SW480 (cell line): ENCODE data around the gene TMEM164.
"Not testable (repeated sequence)": the region's sequence is repeated elsewhere in the genome, so short reads cannot be mapped to it uniquely, and the experiment has no call there.

Source experiments
- DNase-seq: peaks from one replicate; pipeline ENCODE4 v3.0.0-alpha.2; 2016; ENCODE audit warnings: low spot score

Gene TMEM164

DNA sequence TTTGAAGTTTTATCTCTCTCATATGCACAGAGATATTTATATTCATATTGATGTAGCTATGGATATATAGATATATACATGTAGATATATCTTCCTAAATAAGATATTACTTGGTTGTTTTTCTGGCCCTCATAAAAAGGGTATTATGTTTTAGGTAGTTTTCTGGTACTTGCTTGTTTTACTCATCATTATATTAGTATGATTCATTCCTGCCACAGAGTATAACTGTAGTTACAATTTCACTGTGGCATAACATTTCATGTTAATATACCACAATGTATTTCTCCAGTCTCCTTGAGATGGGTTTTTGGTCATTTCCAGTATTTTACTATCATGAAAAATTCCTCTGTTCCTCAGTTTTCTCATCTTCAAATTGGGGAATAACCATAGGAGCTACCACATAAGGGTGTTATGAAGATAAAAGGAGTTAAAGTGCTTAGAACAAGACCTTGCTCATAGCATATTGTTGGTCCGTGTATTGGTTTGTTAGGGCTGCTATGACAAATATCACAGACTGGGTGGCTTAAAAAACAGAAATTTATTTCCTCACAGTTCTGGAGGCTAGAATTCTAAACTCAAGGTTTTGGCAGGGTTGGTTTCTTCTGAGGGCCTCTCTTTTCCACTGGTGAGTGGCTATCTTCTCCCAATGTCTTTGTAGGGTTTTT, 129.7 kb downstream of the TMEM164 start:
- DNase-seq = no peak

DNA sequence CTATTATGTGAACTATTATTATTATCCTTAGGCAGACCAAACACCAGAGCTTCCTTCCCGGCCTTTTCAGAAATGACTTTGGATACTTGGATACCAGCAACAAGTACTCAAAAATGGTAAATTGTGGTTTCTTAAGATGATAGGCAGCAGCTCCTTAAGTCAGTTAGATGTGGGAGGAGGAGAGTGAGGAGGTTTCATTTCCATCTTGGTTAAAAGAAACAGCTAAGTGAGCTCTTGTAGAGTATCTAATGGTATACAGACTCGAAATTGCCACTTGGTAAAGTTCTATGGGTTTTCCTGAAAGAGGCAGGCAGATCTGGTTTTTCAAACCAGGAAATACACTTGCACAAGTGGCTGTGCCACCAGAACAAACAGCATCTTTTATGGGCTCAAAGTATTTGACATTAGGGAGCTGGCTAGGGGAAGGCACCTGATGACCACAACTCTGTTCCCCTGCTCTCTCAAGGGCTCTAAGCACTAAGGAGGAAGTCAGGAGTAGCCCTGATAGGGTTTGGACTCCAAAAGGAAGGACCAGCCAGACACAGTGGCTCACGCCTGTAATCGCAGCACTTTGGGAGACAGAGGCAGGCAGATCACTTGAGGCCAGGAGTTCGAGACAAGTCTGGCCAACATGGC, 130.9 kb downstream of the TMEM164 start:
- no peak for DNase-seq

DNA sequence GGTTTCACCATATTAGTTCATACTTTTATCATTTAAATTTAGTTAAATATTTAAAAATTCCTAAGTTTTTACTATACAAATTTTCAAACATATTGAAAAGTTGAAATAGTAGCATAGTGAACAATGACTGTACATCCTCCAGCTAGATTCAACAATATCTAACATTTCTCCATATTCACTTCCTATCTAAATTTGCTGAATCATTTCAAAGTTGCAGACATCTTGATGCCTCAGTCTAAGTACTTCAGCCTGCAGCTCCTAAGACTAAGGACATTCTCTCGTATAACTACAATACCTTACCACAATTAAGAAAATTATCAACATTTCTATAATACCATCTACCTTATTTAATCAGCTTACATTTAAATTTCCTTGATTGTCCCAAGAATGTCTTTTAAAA, 132.7 kb downstream of the TMEM164 start:
- no peak for DNase-seq

DNA sequence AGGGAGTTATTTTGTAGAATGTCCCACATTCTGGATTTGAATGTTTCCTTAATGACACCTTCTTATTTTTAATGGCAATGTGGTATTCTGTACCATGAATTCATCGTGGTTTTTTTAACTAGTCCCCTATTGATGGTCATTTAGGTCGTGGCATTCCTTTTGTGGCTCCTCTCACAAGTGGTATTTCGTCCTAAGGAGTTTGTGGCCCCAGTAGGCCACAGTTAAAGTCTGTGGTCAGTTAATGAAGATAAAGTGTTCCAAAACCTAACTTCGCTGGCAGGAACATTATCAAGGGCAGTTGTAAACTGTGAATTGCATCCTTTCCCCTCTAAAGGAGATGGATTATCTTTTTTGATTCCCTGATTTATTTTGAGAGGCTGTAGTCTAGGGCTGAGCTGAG, 133.2 kb downstream of the TMEM164 start:
- no peak for DNase-seq

DNA sequence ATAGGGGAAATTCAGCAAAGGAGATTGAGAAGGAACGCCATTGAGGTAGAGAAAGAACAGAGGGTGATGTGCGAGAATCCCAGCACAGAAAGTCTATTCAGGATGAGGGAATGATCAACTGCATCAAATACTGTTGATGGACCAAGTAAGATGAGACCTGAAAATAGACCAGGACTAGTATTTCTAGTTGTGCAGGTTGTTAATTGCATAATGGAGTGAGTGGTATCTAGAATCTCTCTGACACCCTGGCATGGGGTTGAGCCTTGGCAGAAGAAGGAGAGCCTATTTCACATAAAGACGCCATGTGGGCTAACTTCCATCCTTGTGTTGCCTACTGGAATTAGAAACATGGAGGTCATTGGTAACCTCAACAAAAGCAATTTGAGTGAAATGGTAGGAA, 135.6 kb downstream of the TMEM164 start:
- DNase-seq = no peak

DNA sequence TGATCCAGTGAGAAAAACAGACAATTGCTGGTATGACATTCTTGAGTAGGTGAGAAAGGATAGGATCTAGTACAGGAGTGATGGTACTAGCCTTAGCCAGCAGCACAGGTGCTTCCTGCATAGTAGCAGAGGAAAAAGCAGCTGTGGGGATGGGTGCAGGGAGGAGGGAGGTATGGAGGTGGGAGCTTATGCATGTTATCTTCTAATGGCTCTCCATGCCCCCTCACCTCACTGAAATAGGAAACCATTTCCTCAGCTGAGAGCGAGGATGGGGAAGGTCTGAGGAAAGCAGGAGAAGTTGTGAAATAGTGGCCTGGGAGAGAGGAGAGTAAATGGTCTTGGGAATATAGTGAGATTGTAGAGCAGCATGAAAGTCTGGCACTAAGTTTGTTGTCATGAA, 136.3 kb downstream of the TMEM164 start:
- DNase-seq = no peak

DNA sequence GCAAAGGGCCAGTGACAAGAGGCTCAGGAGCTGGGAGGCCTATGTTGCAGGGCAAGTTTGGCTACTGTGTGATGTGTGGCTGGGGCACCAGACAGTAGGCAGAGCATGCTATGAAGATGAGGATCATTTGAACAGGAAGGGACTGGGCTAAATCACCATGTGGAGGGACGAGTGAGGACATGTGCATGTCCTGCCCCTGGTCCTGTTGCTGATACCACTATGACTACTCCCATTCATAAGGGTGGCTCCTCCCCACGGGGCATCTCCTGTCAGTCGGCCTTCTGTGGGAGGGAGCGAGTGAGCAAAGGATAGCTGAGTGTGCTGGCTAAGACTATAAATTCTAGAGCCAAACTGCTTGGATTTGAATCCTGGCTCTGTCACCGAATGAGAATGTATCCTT, 139.2 kb downstream of the TMEM164 start:
- no peak for DNase-seq

DNA sequence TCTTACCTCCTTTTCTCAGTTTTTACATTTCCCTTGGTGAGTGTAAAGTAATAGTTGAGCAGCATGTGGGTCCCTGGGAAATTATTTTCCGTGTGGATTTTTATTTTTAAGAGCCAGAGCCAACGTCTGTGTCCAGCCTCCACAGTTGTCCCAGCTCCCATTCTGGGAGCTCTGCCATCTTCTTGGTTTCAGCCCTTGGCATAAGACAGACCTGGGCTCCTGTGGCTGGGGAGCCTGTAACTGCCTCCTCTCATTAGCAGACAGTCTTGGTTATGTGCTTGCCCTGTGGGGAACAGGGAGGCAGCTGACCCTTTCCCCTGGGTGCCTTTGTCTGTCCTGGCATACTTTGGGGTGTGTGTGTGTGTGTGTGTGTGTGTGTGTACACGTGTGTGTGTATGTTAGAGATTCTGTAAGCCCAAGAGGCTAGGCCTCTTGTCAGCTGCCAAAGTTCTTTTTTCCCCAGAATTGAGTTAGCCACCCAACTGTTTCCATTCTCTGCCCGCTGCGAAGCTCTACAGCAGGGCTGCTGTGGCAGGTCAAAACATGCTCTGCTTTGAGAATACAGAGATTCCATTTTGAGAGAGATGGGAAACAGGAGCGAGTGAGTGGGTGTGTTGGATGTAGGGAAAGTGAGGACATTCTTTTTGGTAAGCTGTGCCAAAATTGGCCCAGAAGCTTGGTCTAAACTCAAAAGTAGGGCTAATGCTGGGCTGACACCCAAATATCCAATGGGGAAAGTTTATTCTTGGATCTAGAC, 140.7 kb downstream of the TMEM164 start:
- DNase-seq = no peak

DNA sequence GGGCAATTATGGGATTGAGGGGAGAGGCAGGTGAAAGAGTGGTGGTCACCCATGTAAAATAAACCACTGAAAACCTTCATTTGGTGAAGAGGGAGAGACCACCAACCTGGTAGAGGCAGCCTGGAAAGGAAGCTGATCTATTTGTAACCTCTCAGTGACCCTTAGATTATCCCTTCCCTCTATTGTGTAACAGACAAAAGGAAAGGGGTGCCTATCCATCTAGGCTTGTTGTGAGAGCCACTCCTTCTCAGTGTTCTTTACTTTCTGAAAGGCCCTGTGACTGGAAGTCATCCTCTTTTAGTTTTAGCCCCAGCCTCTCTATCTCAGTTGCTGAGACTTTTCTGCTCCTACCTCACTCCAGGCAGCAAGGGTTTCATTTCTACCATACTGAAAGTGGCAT, 142.4 kb downstream of the TMEM164 start:
- DNase-seq = no peak

DNA sequence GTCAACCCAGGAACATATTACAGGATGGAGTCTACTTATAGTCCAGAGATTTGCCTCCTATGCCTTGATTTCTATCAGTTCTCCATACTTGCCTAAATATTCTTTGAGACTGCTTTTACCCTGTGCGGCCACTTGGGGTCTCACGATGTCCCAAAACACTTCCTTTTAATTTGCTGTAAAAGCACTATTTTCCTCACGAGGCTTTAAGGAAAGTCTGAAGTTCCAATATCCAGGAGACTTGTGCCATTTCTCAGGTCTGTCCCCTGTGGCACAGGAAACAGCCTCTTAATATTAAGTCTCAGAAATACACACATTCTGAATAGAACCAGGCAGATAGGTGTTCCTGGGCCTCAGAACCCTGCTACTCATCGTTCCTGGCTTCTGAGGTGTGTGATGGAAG, 142.9 kb downstream of the TMEM164 start:
- peak; percentile 15 for DNase-seq

DNA sequence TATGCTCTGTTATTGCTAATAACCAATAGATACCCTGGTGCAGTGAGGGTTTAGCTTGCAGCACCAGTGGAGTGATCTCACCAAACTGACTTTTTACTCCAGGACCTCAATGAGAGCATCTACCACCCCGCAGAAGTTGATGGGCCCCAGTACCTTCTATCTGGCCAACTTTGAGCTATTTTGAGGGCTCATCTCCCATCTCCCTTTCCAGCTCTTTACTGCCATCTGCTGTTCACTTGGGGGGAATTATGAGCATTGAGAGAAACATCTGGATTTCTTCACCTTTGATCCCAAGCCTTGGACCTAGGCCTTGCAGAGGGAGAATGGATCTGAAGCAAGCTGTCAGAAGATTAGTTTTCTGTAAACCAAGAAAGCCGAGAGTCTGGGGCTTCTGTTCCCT, 143.6 kb downstream of the TMEM164 start:
- DNase-seq = peak; percentile 14

DNA sequence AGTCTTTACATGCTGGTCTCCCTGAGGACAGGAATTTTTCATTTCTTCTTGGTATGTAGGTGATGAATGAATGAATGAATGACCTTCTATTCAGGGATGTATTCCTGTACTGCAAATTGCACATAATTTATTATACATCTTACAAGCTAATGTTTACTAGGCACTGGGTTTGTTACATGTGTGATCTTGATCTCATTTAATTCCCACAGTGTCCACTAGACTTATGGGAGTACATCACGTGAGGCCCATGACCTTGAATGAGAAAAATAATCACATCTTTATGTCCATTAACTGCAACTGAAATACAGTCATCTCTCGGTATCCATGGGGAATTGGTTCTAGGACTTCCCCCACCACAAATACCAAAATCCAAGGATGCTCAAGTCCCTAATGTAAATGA, 150.3 kb downstream of the TMEM164 start:
- no peak for DNase-seq

DNA sequence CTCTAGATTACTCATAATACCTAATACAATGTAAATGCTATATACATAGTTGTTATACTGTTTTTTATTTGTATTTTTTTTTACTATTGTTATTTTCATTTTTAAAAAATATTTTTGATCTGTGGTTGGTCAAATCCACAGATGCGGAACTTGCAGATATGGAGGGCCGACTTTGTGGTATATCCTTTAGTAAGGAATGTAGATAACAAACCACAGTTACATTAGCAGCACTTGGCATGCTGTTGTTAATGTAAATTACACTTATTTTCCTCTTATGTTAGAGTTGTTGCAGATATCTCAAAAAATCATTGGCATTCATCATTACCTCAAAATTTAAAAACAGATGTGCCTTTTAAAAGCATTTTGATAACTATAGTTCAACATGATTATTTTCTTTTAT, 151.0 kb downstream of the TMEM164 start:
- no peak for DNase-seq

DNA sequence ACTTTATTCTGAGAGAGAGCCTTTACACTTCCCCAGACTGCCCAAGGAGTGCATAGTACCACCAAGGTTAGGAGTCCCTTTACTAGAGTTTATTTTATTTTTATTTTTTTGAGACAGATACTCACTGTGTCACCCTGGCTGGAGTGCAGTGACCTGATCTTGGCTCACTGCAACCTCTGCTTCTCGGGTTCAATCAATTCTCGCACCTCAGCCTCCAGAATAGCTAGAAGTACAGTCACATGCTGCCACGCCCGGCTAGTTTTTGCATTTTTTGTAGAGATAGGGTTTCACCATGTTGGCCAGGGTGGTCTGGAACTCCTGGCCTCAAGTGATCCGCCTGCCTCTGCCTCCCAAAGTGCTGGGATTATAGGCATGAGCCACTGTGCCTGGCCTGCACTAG, 151.4 kb downstream of the TMEM164 start:
- DNase-seq = not testable (repeated sequence)

DNA sequence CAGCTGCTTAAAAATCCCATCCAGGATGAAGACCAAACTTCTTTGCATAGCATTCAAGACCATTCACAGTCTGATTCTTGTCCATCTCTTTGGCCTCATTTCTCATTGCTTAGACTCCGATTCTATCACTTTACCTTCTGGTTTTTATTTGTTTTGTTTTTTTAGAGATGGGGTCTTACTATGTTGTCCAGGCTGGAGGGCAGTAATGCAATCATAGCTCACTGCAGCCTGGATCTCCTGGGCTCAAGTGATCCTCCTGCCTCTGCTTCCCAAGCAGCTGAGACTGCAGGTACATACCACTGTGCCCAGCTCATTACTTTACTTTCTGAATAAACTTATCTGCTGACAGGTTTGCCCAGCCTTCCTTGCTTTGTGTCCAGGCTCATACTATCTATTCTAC, 152.8 kb downstream of the TMEM164 start:
- no peak for DNase-seq

DNA sequence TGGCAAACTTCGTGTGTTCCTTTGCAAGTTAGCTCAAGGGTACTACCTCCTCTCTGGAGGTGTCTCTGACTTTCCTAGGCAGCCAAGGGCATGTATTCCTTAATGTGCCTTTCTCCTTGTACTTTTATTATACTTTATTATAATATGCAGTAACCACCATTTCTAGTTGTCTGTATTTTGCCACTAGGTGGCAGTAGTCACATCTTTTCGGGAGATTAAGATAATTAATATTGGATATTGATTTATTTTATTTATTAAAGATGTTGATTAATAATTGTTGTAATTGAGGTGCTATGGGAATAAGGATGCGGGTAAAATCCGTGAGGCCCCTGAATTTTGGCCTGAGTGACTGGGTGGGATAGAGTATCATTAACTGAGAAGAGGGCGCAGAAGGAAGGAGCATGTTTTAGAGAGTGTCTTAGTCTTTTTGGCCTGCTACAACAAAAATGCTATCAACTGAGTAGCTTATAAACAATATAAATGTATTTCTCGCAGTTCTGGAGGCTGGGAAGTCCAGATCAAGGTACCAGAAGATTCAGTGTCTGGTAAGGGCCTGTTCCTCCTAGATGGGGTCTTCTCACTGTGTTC, 153.3 kb downstream of the TMEM164 start:
- peak; percentile 20 for DNase-seq

DNA sequence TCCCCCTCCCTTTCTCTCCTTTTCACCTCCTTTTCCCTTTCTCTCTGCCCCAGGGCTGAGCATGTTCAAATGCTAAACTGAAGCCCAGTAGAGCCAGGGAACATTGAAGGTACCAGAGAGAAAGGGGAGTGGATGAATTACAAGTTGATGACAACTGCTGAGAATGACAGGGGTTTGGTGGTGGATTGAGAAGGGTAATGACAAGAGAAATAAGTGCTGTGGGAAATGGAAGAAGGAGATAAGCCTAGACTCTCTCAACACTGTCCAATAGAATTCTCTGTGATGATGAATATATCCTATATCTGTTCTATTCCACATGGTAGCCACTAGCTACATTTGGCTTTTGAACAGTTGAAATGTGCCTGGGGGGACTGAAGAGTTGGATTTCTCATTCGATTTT, 154.5 kb downstream of the TMEM164 start:
- DNase-seq = no peak

DNA sequence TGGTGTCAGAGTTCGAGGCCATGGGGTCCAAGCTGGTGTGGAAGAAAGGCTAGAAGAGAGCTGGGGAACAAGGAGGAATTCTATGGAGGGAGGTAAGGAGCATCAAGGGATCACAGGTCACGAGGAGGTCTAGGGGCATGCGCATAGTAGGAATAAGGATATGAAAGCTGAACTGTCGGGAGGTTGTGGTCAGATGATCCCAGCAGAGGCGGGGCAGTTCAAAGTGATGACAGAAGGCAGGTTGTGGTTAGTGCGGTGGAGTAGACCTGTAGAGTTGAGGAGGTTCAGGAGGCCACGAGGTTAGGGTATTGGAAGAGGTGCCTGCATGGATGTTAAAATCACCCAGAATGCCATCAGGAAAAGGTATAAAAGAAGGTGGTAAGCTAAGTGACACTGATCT, 156.3 kb downstream of the TMEM164 start:
- DNase-seq = peak; percentile 59

DNA sequence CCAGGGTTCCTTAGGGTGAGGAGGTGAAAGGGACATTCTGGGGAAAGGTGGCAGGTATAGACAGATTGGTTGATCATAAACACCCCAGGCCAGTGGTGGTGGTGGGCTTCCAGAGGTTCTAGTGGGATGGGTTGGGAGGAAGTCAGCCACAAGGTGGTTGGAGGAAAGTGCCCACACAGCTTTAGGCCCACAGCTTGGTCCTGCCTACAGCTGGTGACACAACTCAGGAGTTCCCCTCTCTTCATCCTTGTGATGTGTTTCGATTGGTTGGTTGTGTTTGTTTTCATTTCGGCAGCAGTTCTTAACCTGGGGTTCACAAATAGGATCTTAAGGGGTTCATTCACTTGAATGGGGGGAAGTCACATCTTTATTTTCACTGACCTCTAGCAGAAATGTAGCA, 157.0 kb downstream of the TMEM164 start:
- DNase-seq = no peak

DNA sequence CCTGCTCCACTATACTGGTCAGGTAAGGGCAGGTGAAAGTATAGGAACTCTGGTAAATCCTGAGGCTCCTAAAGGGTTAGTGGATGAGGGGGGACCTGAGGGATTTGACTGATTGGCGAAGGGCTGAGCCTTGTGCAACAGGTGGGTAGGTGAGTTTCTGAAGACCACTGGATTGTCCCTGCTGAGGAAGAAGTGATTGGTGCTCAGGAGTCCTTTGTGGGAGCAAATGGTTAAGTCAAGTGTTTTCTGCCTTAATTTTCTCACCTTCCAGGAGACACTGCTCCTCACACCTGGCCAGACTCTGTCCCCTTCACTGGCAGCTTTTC, 158.4 kb downstream of the TMEM164 start:
- no peak for DNase-seq

DNA sequence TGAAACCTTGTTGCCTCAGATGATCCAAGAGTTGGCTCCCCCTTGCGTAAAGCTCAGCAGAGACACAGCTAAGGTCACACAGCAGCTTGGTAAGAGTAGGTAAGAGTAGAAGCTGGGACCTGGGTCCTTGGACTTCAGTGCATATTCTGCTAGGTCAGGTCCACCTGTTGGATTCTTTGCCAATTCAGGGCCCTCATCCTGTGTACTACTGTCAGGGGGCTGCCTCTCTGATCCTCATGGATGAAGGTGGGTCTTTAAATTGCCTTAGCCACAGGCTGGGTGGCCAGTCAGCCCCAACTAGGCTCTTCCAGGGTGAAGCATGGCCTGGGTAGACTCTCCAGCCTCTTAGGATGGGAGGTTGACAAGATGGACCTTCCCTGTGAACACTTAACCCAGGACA, 159.2 kb downstream of the TMEM164 start:
- DNase-seq = no peak

DNA sequence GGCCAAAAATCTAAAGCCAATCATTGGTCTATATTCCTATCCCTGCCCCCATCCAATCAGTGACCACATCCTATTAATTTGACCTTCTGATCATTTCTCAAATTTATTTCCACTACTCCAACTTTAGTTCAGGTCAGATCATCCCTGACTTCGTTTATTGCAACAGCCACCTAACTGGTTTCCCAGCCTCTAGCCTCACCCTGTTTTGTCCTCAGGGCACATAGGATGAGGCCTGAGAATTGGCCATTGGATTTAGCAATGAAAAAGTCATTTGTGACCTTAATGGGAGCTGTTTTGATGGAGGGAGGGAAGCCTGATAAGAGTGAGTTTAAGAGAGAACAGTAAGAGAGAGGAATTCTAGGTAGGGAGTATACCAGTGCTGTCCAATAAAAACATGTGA, 160.0 kb downstream of the TMEM164 start:
- DNase-seq = no peak

DNA sequence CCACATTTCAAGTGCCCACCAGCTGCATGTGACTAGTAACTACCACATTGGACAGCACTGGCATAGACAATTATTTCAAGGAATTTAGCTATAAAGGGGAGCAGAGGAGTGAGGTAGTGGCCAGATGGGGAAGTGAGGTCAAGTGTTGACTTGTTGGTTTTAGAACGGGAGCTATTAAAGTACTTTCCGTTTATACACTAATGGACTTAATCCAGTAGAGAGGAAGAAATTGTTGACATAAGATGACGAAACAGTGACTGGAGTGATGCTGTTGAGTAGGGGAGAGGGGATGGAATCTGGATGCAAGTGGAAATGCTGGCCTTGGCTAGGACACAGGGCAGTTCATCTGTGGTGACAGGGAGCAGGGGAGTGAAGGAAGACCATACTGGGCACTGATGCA, 160.6 kb downstream of the TMEM164 start:
- no peak for DNase-seq
